IPS-18a (cell line): ENCODE measurements around the gene PAPPA2.

Experiments
- H3K27ac ChIP-seq: one replicate; pipeline ENCODE4 v1.5.1; 2013; ENCODE audit warnings: low read length
- H3K27me3 ChIP-seq: one replicate; pipeline ENCODE4 v1.6.1; 2013; ENCODE audit warnings: mild to moderate bottlenecking, low read length; ENCODE audit not compliant: control insufficient read depth, insufficient read depth
- H3K36me3 ChIP-seq: one replicate; pipeline ENCODE4 v1.6.1; 2013; ENCODE audit warnings: low read depth, low read length; ENCODE audit not compliant: control insufficient read depth
- H3K4me1 ChIP-seq: one replicate; pipeline ENCODE4 v1.6.1; 2013; ENCODE audit warnings: low read depth, low read length; ENCODE audit not compliant: control insufficient read depth
- H3K4me3 ChIP-seq: one replicate; pipeline ENCODE4 v1.5.1; 2013; ENCODE audit warnings: low read length
- H3K9ac ChIP-seq: one replicate; pipeline ENCODE4 v1.6.1; 2013; ENCODE audit warnings: mild to moderate bottlenecking, low read length, moderate library complexity
- H3K9me3 ChIP-seq: one replicate; pipeline ENCODE4 v1.6.1; 2013; ENCODE audit warnings: low read depth, low read length; ENCODE audit not compliant: control insufficient read depth

Gene PAPPA2

GRCh38 chr1:176575991-176576390 is 113.0 kb downstream of the PAPPA2 start:
- H3K9me3 ChIP-seq, result no peaks in the 10 kb centered on the region
- no peaks in the 10 kb centered on the region for H3K27me3 ChIP-seq
- no peak overlapping the region for H3K9ac ChIP-seq
- no peaks in the 10 kb centered on the region for H3K36me3 ChIP-seq
- H3K4me3 ChIP-seq, result no peak overlapping the region
- no peaks in the 10 kb centered on the region for H3K4me1 ChIP-seq
- no peak overlapping the region for H3K27ac ChIP-seq

- no peaks in the 10 kb centered on the region for H3K9me3 ChIP-seq
Measured at GRCh38 chr1:176576670-176577069, 113.7 kb downstream of the PAPPA2 start.

GRCh38 chr1:176577646-176578197 is 114.7 kb downstream of the PAPPA2 start:
- no peaks in the 10 kb centered on the region for H3K9me3 ChIP-seq
- H3K27me3 ChIP-seq, result no peaks in the 10 kb centered on the region
- no peak overlapping the region for H3K9ac ChIP-seq
- H3K4me1 ChIP-seq, result no peaks in the 10 kb centered on the region
- H3K36me3 ChIP-seq, result no peaks in the 10 kb centered on the region
- H3K4me3 ChIP-seq, result no peak overlapping the region
- no peak overlapping the region for H3K27ac ChIP-seq

More at GRCh38 chr1:176576670-176577069, 113.7 kb downstream of the PAPPA2 start:
- H3K9ac ChIP-seq, result no peak overlapping the region
- H3K27ac ChIP-seq, result no peak overlapping the region
- no peaks in the 10 kb centered on the region for H3K4me1 ChIP-seq
- no peak overlapping the region for H3K4me3 ChIP-seq
- no peaks in the 10 kb centered on the region for H3K27me3 ChIP-seq
- no peaks in the 10 kb centered on the region for H3K36me3 ChIP-seq

GRCh38 chr1:176579087-176579486 is 116.1 kb downstream of the PAPPA2 start:
- Histone ChIP-seq H3K9me3 (no peaks in the 10 kb centered on the region), H3K4me1 (no peaks in the 10 kb centered on the region), H3K4me3 (no peak overlapping the region), H3K9ac (no peak overlapping the region), H3K36me3 (no peaks in the 10 kb centered on the region), H3K27me3 (no peaks in the 10 kb centered on the region), H3K27ac (no peak overlapping the region)

- no peaks in the 10 kb centered on the region for H3K4me1 ChIP-seq
- H3K9me3 ChIP-seq, result no peaks in the 10 kb centered on the region
- H3K27me3 ChIP-seq, result no peaks in the 10 kb centered on the region
- H3K9ac ChIP-seq, result no peak overlapping the region
- H3K27ac ChIP-seq, result no peak overlapping the region
- no peaks in the 10 kb centered on the region for H3K36me3 ChIP-seq
- H3K4me3 ChIP-seq, result no peak overlapping the region
Measured at GRCh38 chr1:176595217-176595616, 132.2 kb downstream of the PAPPA2 start.

GRCh38 chr1:176601348-176601747 is 138.4 kb downstream of the PAPPA2 start:
- Histone ChIP-seq H3K9ac (no peak overlapping the region), H3K36me3 (no peaks in the 10 kb centered on the region), H3K27me3 (no peaks in the 10 kb centered on the region), H3K4me1 (no peaks in the 10 kb centered on the region), H3K9me3 (no peaks in the 10 kb centered on the region), H3K4me3 (no peak overlapping the region), H3K27ac (no peak overlapping the region)

- no peaks in the 10 kb centered on the region for H3K36me3 ChIP-seq
- H3K4me3 ChIP-seq, result no peak overlapping the region
- no peaks in the 10 kb centered on the region for H3K9me3 ChIP-seq
- no peaks in the 10 kb centered on the region for H3K4me1 ChIP-seq
- H3K27ac ChIP-seq, result no peak overlapping the region
- H3K27me3 ChIP-seq, result no peaks in the 10 kb centered on the region
- no peak overlapping the region for H3K9ac ChIP-seq
Measured at GRCh38 chr1:176602388-176603004, 139.5 kb downstream of the PAPPA2 start.

- Histone ChIP-seq H3K27me3 (no peaks in the 10 kb centered on the region), H3K4me3 (no peak overlapping the region), H3K4me1 (no peaks in the 10 kb centered on the region), H3K9me3 (no peaks in the 10 kb centered on the region), H3K36me3 (no peaks in the 10 kb centered on the region), H3K27ac (no peak overlapping the region), H3K9ac (no peak overlapping the region)
Measured at GRCh38 chr1:176603696-176604095, 140.7 kb downstream of the PAPPA2 start.

GRCh38 chr1:176604461-176604860 is 141.5 kb downstream of the PAPPA2 start:
- H3K27ac ChIP-seq, result no peak overlapping the region
- no peaks in the 10 kb centered on the region for H3K9me3 ChIP-seq
- no peaks in the 10 kb centered on the region for H3K36me3 ChIP-seq
- H3K4me1 ChIP-seq, result no peaks in the 10 kb centered on the region
- H3K27me3 ChIP-seq, result no peaks in the 10 kb centered on the region
- H3K9ac ChIP-seq, result no peak overlapping the region
- H3K4me3 ChIP-seq, result no peak overlapping the region

GRCh38 chr1:176605176-176605575 is 142.2 kb downstream of the PAPPA2 start:
- Histone ChIP-seq H3K9ac (no peak overlapping the region), H3K27me3 (no peaks in the 10 kb centered on the region), H3K9me3 (no peaks in the 10 kb centered on the region), H3K4me1 (no peaks in the 10 kb centered on the region), H3K27ac (no peak overlapping the region), H3K36me3 (no peaks in the 10 kb centered on the region), H3K4me3 (no peak overlapping the region)

GRCh38 chr1:176609556-176610408 is 146.8 kb downstream of the PAPPA2 start:
- Histone ChIP-seq H3K27me3 (no peaks in the 10 kb centered on the region), H3K9me3 (no peaks in the 10 kb centered on the region), H3K4me3 (no peak overlapping the region), H3K36me3 (no peaks in the 10 kb centered on the region), H3K9ac (no peak overlapping the region), H3K4me1 (no peaks in the 10 kb centered on the region), H3K27ac (no peak overlapping the region)
